Epidermal melanocyte (primary cell): ENCODE data around the gene CHRNA9.

ENCODE experiments used
- DNase-seq: peaks from one replicate; pipeline ENCODE4 v3.0.0; 2011; ENCODE audit warnings: low spot score; ENCODE audit not compliant: insufficient read length

The CHRNA9 gene

GRCh38 chr4:40337051-40337450, 1.9 kb downstream of the CHRNA9 start:
- no peak for DNase-seq

GRCh38 chr4:40337523-40337922, 2.4 kb downstream of the CHRNA9 start:
- DNase-seq: no peak

GRCh38 chr4:40340030-40340429, 4.9 kb downstream of the CHRNA9 start:
- no peak for DNase-seq

- DNase-seq: no peak
These were observed 12.3 kb downstream of the CHRNA9 start for GRCh38 chr4:40347472-40347871.

- no peak for DNase-seq
These were observed 12.9 kb downstream of the CHRNA9 start for GRCh38 chr4:40348000-40348399.

- DNase-seq: no peak
These were observed 14.5 kb downstream of the CHRNA9 start for GRCh38 chr4:40349561-40350198.

- no peak for DNase-seq
These were observed 15.6 kb downstream of the CHRNA9 start for GRCh38 chr4:40350627-40351227.

GRCh38 chr4:40354158-40354557, 19.0 kb downstream of the CHRNA9 start:
- DNase-seq: no peak

GRCh38 chr4:40355131-40355530, 20.0 kb downstream of the CHRNA9 start:
- no peak for DNase-seq

- DNase-seq: no peak
These were observed 22.6 kb downstream of the CHRNA9 start for GRCh38 chr4:40357738-40358137.

GRCh38 chr4:40361338-40361737, 26.2 kb downstream of the CHRNA9 start:
- no peak for DNase-seq

GRCh38 chr4:40363382-40363920, 28.3 kb downstream of the CHRNA9 start:
- no peak for DNase-seq

GRCh38 chr4:40363945-40364344, 28.8 kb downstream of the CHRNA9 start:
- no peak for DNase-seq

- no peak for DNase-seq
These were observed 30.6 kb downstream of the CHRNA9 start for GRCh38 chr4:40365766-40366165.

GRCh38 chr4:40367451-40367850, 32.3 kb downstream of the CHRNA9 start:
- DNase-seq: no peak

- DNase-seq: no peak
These were observed 34.5 kb downstream of the CHRNA9 start for GRCh38 chr4:40369437-40370274.

- DNase-seq: no peak
These were observed 37.5 kb downstream of the CHRNA9 start for GRCh38 chr4:40372651-40373050.

GRCh38 chr4:40373636-40374035, 38.5 kb downstream of the CHRNA9 start:
- DNase-seq: no peak

GRCh38 chr4:40375095-40375494, 40.0 kb downstream of the CHRNA9 start:
- DNase-seq: no peak

- DNase-seq: no peak
These were observed 40.5 kb downstream of the CHRNA9 start for GRCh38 chr4:40375620-40376019.

GRCh38 chr4:40377512-40378365, 42.6 kb downstream of the CHRNA9 start:
- DNase-seq: no peak
